Activated B cell treated with CpG ODN at 0.5 μM for 24 hours (primary cell): ENCODE data around the gene PTMA. TPM values are rescaled to one million over a fixed set of nuclear protein-coding genes. Genes with fewer than 3 reads are reported as not detected.

Experiments
- ATAC-seq: fragments of 200-7000 bp; cut with Tn5 transposase; one replicate; pipeline ENCODE4 v1.10.0; 2021; ENCODE audit warnings: low read depth, mild to moderate bottlenecking, moderate library complexity
- CTCF ChIA-PET: fragments of 350-600 bp; sonication (Branson Sonifier 250); formaldehyde crosslinking; loops from one replicate; lab custom pipeline; 2021; ENCODE audit warnings: antibody characterized with exemption; lab: Charles Lee
- POLR2A ChIA-PET: fragments of 350-600 bp; sonication (Branson Sonifier 250); formaldehyde crosslinking; loops from one replicate; lab custom pipeline; 2021; ENCODE audit warnings: antibody characterized with exemption; lab: Charles Lee
- DNase-seq: peaks from one replicate; pipeline ENCODE4 v3.0.0; 2022
- H3K27ac Mint-ChIP-seq: one replicate; pipeline ENCODE4 v1.8.0; 2020; ENCODE audit warnings: mixed read lengths
- H3K27me3 Mint-ChIP-seq: one replicate; pipeline ENCODE4 v1.8.0; 2021; ENCODE audit warnings: mixed read lengths
- H3K36me3 Mint-ChIP-seq: one replicate; pipeline ENCODE4 v1.8.0; 2021; ENCODE audit warnings: low read depth, mixed read lengths
- H3K4me1 Mint-ChIP-seq: one replicate; pipeline ENCODE4 v1.8.0; 2021; ENCODE audit warnings: mixed read lengths
- H3K4me3 Mint-ChIP-seq: one replicate; pipeline ENCODE4 v1.8.0; 2020; ENCODE audit warnings: mild to moderate bottlenecking, mixed read lengths
- H3K9me3 Mint-ChIP-seq: one replicate; pipeline ENCODE4 v1.8.0; 2020; ENCODE audit warnings: mixed read lengths
- intact Hi-C: fragments of 100-400 bp; cut with micrococcal nuclease; formaldehyde crosslinking; loops from one replicate; pipeline ENCODE4 v1.15.1; 2024
- total RNA-seq: library from RNA; stranded (reverse); gene quantifications from 2 replicates; pipeline ENCODE4 v1.2.3, GENCODE V29; 2022
- TF ChIP-seq, protein P1 (sequence below): fragments of 200-600 bp; IDR thresholded peaks from one replicate; pipeline ENCODE4 v1.8.0; 2022; ENCODE audit warnings: antibody characterized with exemption, mild to moderate bottlenecking

The PTMA gene
- total RNA-seq, 1 donor from 2014 or later = 1,531 TPM

DNA sequence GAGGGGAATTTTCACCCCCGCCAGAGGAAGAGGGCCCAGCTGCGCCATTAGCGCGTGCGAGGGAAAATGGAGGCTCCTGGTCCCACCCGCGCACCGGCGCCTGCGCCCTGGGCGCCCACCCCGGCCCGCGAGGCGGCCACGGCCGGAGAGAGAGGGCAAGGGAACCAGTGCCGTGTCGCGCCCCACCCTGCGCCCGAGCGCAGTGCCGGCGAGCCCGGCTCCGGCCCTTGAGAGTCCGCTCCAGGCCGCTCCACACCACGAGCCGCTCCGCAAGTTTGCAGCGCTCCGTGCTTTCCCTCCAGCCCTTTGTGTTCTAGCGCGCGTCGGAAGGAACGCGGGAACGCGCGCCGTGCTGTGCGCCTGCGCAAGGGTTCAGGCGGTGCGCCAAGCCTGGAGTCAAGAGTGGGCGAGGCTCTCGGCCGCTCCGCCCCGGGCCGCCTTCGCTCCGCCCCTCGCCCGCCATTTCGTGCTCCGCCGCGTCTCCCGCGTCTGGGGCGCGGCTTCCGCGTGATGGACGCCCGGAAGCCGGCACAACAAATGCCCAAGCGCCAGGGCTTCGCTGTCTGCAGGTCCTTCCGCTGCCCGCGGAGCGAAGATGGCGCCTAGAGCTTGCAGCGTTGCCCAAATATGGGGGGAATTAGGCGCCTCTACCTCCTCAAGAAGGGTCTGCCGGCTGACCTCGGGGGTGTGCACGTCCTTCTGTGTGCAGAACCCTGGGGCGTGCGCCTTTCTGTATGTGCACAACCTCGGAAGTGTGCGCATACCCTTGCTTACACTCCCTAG is 46.1 kb upstream of the PTMA start:
- Mint-ChIP-seq H3K4me1 (peaks cover 67% of the 10 kb centered on the region), H3K27ac (peak overlapping the region; percentile 92), H3K27me3 (no peaks in the 10 kb centered on the region), H3K9me3 (no peaks in the 10 kb centered on the region), H3K36me3 (no peaks in the 10 kb centered on the region), H3K4me3 (peak overlapping the region; percentile 74)
- POLR2A ChIA-PET = interaction anchor here (0.6 to 22.2 kb wide), 12 partner anchors 10 to 199 kb away, joined by 3 to 1242 read pairs (median 4); partner anchors contain the start of gene PTMA
- CTCF ChIA-PET = interaction anchor here (2.0 to 3.1 kb wide), 4 partner anchors 10 to 49 kb away, joined by 8 to 12 read pairs (median 8); no protein-coding TSS in a partner anchor
- peak; percentile 78 for ATAC-seq
- intact Hi-C loops = loop anchor here (1.0 kb wide), 5 partner anchors 10 to 198 kb away; partner anchors contain the start of genes NCL and PTMA
- DNase-seq = peak; percentile 97
- TF ChIP-seq, protein P1, sequence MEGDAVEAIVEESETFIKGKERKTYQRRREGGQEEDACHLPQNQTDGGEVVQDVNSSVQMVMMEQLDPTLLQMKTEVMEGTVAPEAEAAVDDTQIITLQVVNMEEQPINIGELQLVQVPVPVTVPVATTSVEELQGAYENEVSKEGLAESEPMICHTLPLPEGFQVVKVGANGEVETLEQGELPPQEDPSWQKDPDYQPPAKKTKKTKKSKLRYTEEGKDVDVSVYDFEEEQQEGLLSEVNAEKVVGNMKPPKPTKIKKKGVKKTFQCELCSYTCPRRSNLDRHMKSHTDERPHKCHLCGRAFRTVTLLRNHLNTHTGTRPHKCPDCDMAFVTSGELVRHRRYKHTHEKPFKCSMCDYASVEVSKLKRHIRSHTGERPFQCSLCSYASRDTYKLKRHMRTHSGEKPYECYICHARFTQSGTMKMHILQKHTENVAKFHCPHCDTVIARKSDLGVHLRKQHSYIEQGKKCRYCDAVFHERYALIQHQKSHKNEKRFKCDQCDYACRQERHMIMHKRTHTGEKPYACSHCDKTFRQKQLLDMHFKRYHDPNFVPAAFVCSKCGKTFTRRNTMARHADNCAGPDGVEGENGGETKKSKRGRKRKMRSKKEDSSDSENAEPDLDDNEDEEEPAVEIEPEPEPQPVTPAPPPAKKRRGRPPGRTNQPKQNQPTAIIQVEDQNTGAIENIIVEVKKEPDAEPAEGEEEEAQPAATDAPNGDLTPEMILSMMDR = no peak

DNA sequence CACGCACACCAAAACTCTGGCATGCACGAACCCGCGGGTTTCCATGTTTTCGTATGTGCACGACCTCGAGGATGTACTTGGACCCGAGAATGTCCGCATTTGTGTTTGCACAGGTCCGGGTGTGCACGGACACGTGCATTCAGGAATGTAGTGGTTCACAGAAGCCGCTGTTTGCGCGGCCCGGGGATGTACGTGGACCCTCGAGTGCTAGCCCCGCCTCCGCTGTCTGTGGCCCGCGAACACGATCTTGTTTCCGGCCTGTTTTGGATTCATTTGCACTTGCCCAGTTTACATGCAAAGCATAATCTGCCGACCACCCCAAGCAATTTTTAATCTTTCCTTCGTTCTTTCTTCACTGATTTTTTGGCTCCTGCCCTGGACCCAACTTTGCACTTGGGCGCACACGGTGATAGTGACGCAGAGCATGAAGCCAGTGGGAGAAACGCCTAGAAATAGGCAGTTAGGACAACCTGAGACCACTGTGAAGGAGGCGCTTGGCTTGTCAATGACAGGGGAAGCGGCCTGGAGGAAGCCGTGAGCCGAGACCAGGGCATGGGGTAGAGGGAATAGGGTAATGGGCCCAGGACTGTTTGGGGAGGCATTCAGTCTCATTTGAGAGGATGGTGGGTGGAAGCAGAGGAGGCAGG is 45.4 kb upstream of the PTMA start:
- DNase-seq (no peak), ATAC-seq (no peak)

DNA sequence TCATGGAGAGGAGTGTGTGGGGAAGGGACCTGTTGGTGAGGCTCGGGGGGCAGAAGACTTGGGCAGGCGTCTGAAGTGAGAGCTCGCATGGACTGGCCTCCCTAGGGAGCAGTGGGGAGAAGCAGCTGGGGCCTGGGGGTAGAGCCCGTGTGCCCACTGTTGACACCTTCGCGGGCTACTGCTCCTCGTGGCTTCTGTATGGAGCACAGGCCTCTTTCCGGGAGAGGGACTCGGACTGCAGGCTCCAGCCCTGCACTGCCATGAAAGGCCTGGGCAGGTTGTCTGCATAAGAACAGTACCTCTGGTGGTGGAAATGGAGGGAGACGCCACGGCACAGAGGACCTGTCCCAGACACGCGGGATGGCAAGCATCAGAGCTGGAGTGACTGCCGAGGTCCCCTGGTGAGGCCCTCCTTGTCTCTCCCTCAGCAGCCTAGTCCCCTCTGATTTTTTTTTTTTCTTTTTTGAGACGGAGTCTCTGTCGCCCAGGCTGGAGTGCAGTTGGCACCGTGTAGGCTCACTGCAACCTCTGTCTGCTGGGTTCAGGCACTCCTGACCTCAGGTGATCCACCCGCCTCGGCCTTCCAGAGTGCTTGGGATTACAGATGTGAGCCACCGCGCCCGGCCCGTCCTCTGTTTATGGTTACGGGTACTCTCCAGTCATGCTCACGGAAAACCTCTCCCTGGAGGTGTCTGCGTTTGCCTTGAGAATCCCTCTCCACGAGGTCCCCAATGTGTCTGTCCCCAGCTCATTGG is 44.7 kb upstream of the PTMA start:
- Mint-ChIP-seq H3K4me3 (peak overlapping the region; percentile 74), H3K27me3 (no peaks in the 10 kb centered on the region), H3K27ac (peak overlapping the region; percentile 92), H3K9me3 (no peaks in the 10 kb centered on the region), H3K4me1 (peaks cover 81% of the 10 kb centered on the region), H3K36me3 (no peaks in the 10 kb centered on the region)
- intact Hi-C loops = no loop called here
- ATAC-seq = no peak
- TF ChIP-seq, protein P1 = no peak
- ChIA-PET POLR2A (interaction anchor here (0.5 to 22.2 kb wide), 4 partner anchors 10 to 116 kb away, joined by 12 to 1242 read pairs (median 413); partner anchors contain the start of gene PTMA), CTCF (interaction anchor here (1.3 to 2.4 kb wide), 2 partner anchors 9 to 11 kb away, joined by 7 to 9 read pairs; no protein-coding TSS in a partner anchor)
- DNase-seq = no peak

More for the DNA sequence above, 45.4 kb upstream of the PTMA start:
- TF ChIP-seq, protein P1 = no peak
- Mint-ChIP-seq H3K27ac (peak overlapping the region; percentile 92), H3K4me1 (peaks cover 74% of the 10 kb centered on the region), H3K36me3 (no peaks in the 10 kb centered on the region), H3K9me3 (no peaks in the 10 kb centered on the region), H3K27me3 (no peaks in the 10 kb centered on the region), H3K4me3 (peak overlapping the region; percentile 74)
- POLR2A ChIA-PET = interaction anchor here (0.6 to 22.2 kb wide), 9 partner anchors 11 to 82 kb away, joined by 3 to 1242 read pairs (median 4); partner anchors contain the start of gene PTMA
- CTCF ChIA-PET = interaction anchor here (1.3 to 3.1 kb wide), 4 partner anchors 9 to 50 kb away, joined by 7 to 12 read pairs (median 8); no protein-coding TSS in a partner anchor
- intact Hi-C loops = loop anchor here (1.0 kb wide), 5 partner anchors 9 to 199 kb away; partner anchors contain the start of genes NCL and PTMA

DNA sequence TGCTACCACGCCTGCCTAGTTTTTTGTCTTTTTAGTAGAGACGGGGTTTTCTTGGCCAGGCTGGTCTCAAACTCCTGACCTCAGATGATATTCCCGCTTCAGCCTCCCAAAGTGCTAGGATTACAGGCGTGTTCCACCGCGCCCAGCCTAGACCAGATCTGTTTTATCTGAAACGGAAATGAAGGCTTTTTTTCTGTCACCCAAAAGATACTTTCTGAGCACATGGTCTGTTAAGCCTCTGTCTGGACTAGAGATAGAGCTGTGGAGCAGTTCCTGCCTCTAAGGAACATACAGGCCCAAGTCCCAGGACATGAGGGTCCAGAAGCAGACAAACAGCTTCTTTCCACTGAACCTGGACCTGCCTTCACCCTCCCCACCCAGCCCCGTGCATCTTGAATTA is 43.6 kb upstream of the PTMA start:
- Mint-ChIP-seq H3K4me1 (peaks cover 87% of the 10 kb centered on the region), H3K27me3 (no peaks in the 10 kb centered on the region), H3K27ac (peak overlapping the region; percentile 92), H3K4me3 (no peak overlapping the region), H3K36me3 (no peaks in the 10 kb centered on the region), H3K9me3 (no peaks in the 10 kb centered on the region)
- CTCF ChIA-PET = interaction anchor here (3.5 kb wide), 1 partner anchor 11 kb away, joined by 25 read pairs; no protein-coding TSS in a partner anchor
- DNase-seq = no peak
- intact Hi-C loops = no loop called here
- POLR2A ChIA-PET = interaction anchor here (14.5 to 22.2 kb wide), 3 partner anchors 9 to 53 kb away, joined by 298 to 1242 read pairs (median 528); partner anchors contain the start of gene PTMA
- TF ChIP-seq, protein P1 = no peak
- ATAC-seq = no peak
